HL-60 (cell line): ENCODE data around the gene RARS2.

Source experiments
- CTCF ChIP-seq: IDR thresholded peaks from one replicate; pipeline ENCODE4 v1.5.1; 2011; ENCODE audit warnings: low read length, control low read depth, inconsistent platforms; ENCODE audit not compliant: insufficient read depth
- POLR2AphosphoS5 ChIP-seq: IDR thresholded peaks from 2 replicates; pipeline ENCODE4 v1.6.1; 2012; ENCODE audit warnings: low read depth
- REST ChIP-seq: IDR thresholded peaks from 2 replicates; pipeline ENCODE4 v1.6.1; 2012; ENCODE audit warnings: low read depth; ENCODE audit not compliant: insufficient replicate concordance

DNA sequence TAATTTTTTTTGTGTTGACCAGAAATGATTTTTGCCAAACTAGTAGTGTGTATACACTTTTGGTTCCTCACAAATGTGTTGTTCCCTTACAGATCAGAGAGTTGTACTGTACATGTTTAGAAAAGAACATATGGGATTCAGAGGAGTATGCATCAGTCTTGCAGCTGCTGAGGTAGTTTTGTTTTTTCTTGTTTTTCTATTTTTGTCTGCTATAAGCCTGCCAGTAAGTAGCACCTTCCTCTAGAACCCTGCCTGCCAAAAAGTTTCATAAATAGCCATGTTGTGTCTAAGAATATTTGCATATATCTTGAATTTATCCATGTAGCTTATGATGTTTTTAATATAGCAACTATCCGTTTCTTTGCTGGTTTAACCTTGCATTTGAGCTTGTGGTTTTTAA, 46.5 kb upstream of the RARS2 start:
- TF ChIP-seq CTCF (no peak), POLR2AphosphoS5 (no peak), REST (no peak)
